WI38 (cell line): Measurements from ENCODE around the gene LY86.
"Not testable (repeated sequence)": the region's sequence is repeated elsewhere in the genome, so short reads cannot be mapped to it uniquely, and the experiment has no call there.

Experiments used
- H3K4me3 ChIP-seq: 2 replicates; pipeline ENCODE4 v1.5.1; 2011; ENCODE audit warnings: low read depth, mild to moderate bottlenecking, control low read depth, low read length
- CTCF ChIP-seq: IDR thresholded peaks from 2 replicates; pipeline ENCODE4 v1.5.1; 2012; ENCODE audit warnings: low read depth, mild to moderate bottlenecking, control low read depth, low read length

The LY86 gene

GRCh38 chr6:6660339-6661045, 72.0 kb downstream of the LY86 start:
- no peak overlapping the region for H3K4me3 ChIP-seq
- no peak for TF ChIP-seq CTCF

GRCh38 chr6:6661191-6661590, 72.7 kb downstream of the LY86 start:
- H3K4me3 ChIP-seq: no peak overlapping the region
- no peak for TF ChIP-seq CTCF

DNA sequence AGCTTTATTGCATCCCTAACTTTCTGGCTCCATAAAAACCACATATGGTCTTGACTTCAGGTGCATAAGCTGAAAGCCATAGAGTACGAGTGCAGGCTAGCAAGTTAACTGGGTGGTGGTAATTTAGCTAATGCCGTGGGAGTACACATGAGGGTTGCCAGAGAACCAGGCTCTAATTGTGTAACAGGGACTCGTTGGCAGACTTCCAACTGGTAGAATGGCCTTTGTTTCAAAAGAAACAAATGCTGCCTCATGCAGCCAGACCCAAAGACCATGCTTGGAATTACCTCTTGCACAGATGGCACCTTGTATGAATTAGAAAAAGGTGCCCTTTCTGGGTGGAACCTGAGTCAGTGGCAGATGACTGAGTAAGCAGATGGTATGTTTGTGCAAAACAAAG, 73.2 kb downstream of the LY86 start:
- no peak overlapping the region for H3K4me3 ChIP-seq
- no peak for TF ChIP-seq CTCF

- no peak overlapping the region for H3K4me3 ChIP-seq
- TF ChIP-seq CTCF: no peak
Observed at GRCh38 chr6:6663421-6664135, 75.1 kb downstream of the LY86 start.

- no peak for TF ChIP-seq CTCF
- H3K4me3 ChIP-seq: no peak overlapping the region
Observed at GRCh38 chr6:6665555-6666243, 77.2 kb downstream of the LY86 start.

DNA sequence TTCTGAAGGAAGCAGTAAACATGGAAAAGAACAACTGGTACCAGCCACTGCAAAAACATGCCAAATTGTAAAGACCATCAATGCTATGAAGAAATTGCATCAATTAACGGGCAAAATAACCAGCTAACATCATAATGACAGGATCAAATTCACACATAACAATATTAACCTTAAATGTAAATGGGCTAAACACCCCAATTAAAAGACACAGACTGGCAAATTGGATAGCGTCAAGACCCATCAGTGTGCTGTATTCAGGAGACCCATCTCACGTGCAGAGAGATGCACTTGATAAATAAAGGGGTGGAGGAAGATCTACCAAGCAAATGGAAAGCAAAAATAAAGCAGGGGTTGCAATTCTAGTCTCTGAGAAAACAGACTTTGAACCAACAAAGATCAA, 81.6 kb downstream of the LY86 start:
- not testable (repeated sequence) for H3K4me3 ChIP-seq

DNA sequence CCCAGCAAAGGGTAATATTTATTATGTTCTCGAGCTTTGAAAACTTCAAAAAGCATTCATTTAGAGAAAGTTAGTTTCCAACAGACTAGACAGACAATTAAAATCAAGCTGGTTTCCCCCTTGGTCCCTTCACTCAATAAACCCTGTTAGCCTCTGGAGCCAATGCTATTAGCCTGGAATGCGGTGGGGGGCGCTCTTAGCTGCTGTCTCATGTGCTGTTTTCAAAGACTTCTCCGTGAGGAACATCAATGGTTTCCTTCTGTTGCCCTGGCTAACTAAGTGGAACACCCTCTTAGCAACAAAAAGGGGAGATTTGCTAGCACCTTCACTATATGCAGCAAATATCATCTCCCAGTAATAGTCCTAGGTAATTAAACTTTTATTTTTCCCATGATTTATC, 86.4 kb downstream of the LY86 start:
- TF ChIP-seq CTCF: peak; percentile 26
- H3K4me3 ChIP-seq: no peak overlapping the region
